ENCODE data around the gene TBC1D8. TPM values are rescaled to one million over a fixed set of nuclear protein-coding genes. Genes with fewer than 3 reads are reported as not detected.

The TBC1D8 gene
- total RNA-seq, 1 donor from 2014 or later: 32.4 TPM

- DNase-seq: no peak
Measured at GRCh38 chr2:100976061-100976460, 175.1 kb downstream of the TBC1D8 start.

DNA sequence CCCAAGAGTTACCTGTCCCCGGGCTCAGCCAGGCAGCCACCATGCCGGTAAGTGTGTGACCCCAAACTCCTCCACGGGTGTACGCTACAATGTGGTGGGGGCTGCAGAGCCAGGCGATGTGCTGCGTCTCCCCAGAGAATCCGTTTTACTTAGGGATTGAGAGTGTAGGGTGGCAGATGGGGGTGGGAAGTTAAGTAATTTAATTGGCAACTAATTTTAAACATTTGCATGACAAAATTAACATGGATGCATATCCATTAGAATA, 175.7 kb downstream of the TBC1D8 start:
- DNase-seq: no peak

GRCh38 chr2:100974712-100975520, 176.3 kb downstream of the TBC1D8 start:
- no peak for DNase-seq

- DNase-seq: peak; percentile 85
Measured at GRCh38 chr2:100972452-100972851, 178.7 kb downstream of the TBC1D8 start.

DNA sequence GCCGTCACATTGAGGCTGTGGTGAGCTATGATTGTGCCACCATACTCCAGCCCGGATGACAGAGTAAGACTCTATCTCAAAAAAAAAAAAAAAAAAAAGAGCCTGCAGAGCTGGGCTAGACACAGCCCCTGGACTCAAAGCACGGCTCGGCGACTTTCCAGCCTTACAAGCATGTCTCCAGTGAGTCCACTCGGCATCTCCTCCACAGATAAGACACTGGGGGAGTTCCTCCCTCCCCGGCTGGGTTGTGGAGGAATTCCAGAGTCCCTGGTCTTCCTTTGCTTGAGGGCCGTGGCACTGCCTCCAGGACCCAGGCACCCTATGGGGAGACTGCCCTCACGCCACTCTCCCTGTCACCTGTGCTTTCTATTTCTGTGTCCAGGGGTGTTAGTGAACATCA, 180.0 kb downstream of the TBC1D8 start:
- no peak for DNase-seq

DNA sequence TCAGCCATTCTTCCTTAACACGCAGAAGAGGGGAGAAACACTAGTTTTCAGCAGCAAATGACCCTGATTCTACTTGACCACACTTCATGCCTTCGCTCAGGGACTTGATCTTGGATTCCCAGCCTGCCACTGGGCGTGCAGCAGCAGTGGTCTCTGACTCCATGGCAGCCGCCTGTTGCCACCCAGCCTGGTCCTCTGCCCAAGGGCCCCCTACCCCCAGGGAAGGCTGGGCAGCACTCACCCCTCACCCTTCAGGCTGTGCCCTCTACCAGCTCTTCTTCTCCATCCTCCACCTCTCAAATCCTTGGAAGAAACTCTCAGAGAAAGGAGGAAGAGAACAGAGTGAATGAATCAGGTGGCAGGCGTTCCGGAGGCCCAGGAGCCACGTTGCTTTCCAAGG, 181.2 kb downstream of the TBC1D8 start:
- DNase-seq: no peak

GRCh38 chr2:100968146-100969145, 182.7 kb downstream of the TBC1D8 start:
- no peak for DNase-seq

GRCh38 chr2:100967716-100968115, 183.5 kb downstream of the TBC1D8 start:
- DNase-seq: no peak

DNA sequence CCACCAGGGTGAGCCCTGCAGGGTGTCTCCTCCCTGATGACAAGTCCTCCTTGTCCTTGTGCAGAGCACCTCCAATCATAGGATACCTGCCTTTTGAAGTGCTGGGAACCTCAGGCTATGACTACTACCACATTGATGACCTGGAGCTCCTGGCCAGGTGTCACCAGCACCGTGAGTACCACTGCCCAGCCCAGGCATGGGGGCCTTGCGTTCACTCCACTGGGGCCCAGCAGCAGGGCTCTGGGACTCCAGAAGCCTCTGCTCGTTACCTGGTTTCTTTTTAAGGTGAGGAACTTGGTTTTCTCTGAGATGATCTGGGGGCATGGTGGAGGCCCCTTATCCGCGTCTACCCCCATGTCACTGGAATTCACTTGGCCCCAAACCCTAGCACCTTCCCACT, 185.6 kb downstream of the TBC1D8 start:
- DNase-seq: no peak

DNA sequence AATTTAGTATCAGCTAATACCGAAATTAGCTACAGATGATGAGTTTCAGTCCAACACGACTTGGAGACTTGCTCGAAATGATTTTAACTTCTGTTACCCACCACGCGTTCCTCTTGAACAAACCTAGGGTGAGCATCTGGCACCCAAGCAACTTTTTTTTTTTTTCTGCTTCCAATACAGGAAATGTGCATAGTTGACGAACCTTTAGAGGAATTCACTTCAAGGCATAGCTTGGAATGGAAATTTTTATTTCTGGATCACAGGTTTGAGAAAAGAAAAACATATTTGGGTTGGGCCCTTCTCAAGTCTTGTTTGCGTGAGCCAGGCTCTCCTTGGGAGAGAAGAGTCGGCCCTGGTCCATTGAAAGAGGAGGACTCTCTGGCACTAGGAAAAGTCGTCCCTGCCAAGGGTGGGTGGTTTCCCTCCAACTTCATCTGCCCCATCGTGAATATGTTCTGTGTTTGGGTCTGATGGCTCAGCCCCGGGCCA, 186.5 kb downstream of the TBC1D8 start:
- peak; percentile 38 for DNase-seq

GRCh38 chr2:100964222-100964621, 187.0 kb downstream of the TBC1D8 start:
- DNase-seq: no peak

GRCh38 chr2:100963026-100963375, 188.2 kb downstream of the TBC1D8 start:
- DNase-seq: no peak

- DNase-seq: no peak
Measured at GRCh38 chr2:100962366-100963025, 188.7 kb downstream of the TBC1D8 start.

DNA sequence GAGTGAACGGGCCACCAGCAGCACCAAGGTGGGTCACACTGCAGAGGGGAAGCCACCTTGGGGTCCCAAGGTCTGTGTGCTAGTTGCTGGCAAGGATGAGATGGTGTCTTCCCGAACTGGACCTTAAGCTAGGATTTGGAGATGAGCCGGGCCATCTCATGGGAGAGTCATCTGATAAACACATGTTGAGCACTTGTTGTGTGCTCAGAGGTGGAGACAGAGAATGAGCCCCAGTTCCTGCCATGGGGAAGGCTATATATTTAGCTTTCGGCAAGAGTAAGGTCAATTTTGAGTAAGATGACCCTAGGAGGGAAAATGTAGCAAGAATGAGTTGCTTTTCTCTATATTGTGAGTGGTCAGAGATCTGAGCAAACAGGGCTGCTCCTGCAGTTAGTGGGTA, 190.5 kb downstream of the TBC1D8 start:
- DNase-seq: no peak

- no peak for DNase-seq
Measured at GRCh38 chr2:100959225-100959880, 191.8 kb downstream of the TBC1D8 start.

- DNase-seq: peak; percentile 47
Measured at GRCh38 chr2:100957996-100958653, 193.1 kb downstream of the TBC1D8 start.

Small RNA genes lying within 50 kb of the gene (small RNA-seq; reads per million reads assigned to genes)
- gene BBIP1P1 (ENCODE audit: low replicate concordance): not detected

Other genes with a start within 250 kb of the TBC1D8 start
- 1,430 TPM for gene RPL31, start 149.1 kb downstream of the TBC1D8 start, total RNA-seq
- 18.4 TPM for gene CNOT11, start 101.5 kb upstream of the TBC1D8 start, total RNA-seq
- 64.8 TPM for gene RNF149, start 157.3 kb upstream of the TBC1D8 start, total RNA-seq
- gene CREG2, start 236.1 kb upstream of the TBC1D8 start, total RNA-seq: 0.92 TPM

Measured in tongue (tissue), 3 donors.